Mesothelial cell of epicardium (in vitro differentiated cells): ENCODE measurements around the gene KRT3. TPM values are rescaled to one million over a fixed set of nuclear protein-coding genes. Genes with fewer than 3 reads are reported as not detected.
"Not testable (repeated sequence)": the region's sequence is repeated elsewhere in the genome, so short reads cannot be mapped to it uniquely, and the experiment has no call there.

Source experiments
- DNase-seq, 2 experiments: peaks; one replicate each; pipeline ENCODE4 v3.0.0; 2021; ENCODE audit warnings: low spot score in 2 of 2; ENCODE audit not compliant: unreplicated experiment in 2 of 2
- H3K27ac Mint-ChIP-seq: 2 replicates; pipeline ENCODE4 v1.8.0; 2021; ENCODE audit warnings: mixed read lengths
- H3K27me3 Mint-ChIP-seq: 2 replicates; pipeline ENCODE4 v1.8.0; 2021; ENCODE audit warnings: low read depth, mixed read lengths
- H3K36me3 Mint-ChIP-seq: 2 replicates; pipeline ENCODE4 v1.8.0; 2021; ENCODE audit warnings: mixed read lengths
- H3K4me1 Mint-ChIP-seq: 2 replicates; pipeline ENCODE4 v1.8.0; 2021; ENCODE audit warnings: mixed read lengths
- H3K4me3 Mint-ChIP-seq: 2 replicates; pipeline ENCODE4 v1.8.0; 2021; ENCODE audit warnings: mild to moderate bottlenecking, moderate library complexity, mixed read lengths
- H3K9me3 Mint-ChIP-seq: 2 replicates; pipeline ENCODE4 v1.8.0; 2021; ENCODE audit warnings: mixed read lengths
- total RNA-seq: library from RNA; stranded (reverse); gene quantifications from 3 replicates; pipeline ENCODE4 v1.2.1, GENCODE V29; 2021
- TF ChIP-seq, protein P1 (sequence below): fragments of 200-600 bp; sonication (generic); IDR thresholded peaks from one replicate; pipeline ENCODE4 v1.5.0; 2021; ENCODE audit warnings: antibody characterized with exemption; ENCODE audit not compliant: unreplicated experiment

The KRT3 gene
- total RNA-seq, 1 donor from 2014 or later: 0.78 TPM

DNA sequence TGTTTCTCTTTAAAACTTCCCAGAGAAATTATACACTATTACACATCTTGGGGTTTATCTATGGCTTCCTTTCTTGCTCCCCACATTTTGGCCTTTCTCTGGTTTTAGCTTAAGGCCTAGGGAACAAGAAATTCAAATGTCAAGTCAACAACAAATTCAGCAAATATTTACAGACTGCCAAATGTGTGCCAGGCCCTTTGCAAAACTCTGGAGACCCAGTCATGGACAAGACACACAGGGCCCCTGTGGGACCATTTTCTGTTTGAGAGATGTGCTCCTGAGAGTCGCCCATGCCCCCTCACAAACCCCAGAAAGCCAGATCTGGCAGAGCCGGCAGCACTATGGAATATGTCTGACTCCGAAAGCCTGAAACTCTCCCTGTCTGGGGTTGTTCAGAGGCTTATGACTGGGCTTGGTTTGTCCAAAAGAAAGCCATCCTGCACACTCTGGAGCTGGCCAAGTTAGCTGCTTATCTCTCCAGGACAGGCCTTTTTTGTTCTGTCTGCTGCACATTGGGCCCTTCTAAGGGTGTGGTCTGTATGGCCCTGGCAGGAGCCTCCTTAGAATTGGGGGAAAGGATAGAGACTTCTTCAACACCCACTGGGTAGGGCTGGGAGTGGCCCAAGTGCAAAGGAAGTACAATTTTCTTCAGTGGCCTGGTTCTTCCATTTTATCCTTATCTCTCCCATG is 1.1 kb upstream of the KRT3 start:
- H3K36me3 Mint-ChIP-seq: no peaks in the 10 kb centered on the region
- peaks cover 3% of the 10 kb centered on the region for H3K4me1 Mint-ChIP-seq
- no peak overlapping the region for H3K4me3 Mint-ChIP-seq
- TF ChIP-seq, protein P1, sequence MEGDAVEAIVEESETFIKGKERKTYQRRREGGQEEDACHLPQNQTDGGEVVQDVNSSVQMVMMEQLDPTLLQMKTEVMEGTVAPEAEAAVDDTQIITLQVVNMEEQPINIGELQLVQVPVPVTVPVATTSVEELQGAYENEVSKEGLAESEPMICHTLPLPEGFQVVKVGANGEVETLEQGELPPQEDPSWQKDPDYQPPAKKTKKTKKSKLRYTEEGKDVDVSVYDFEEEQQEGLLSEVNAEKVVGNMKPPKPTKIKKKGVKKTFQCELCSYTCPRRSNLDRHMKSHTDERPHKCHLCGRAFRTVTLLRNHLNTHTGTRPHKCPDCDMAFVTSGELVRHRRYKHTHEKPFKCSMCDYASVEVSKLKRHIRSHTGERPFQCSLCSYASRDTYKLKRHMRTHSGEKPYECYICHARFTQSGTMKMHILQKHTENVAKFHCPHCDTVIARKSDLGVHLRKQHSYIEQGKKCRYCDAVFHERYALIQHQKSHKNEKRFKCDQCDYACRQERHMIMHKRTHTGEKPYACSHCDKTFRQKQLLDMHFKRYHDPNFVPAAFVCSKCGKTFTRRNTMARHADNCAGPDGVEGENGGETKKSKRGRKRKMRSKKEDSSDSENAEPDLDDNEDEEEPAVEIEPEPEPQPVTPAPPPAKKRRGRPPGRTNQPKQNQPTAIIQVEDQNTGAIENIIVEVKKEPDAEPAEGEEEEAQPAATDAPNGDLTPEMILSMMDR: no peak
- no peak overlapping the region for H3K27ac Mint-ChIP-seq
- H3K9me3 Mint-ChIP-seq: no peaks in the 10 kb centered on the region
- H3K27me3 Mint-ChIP-seq: peaks cover 38% of the 10 kb centered on the region
- no peak for DNase-seq

DNA sequence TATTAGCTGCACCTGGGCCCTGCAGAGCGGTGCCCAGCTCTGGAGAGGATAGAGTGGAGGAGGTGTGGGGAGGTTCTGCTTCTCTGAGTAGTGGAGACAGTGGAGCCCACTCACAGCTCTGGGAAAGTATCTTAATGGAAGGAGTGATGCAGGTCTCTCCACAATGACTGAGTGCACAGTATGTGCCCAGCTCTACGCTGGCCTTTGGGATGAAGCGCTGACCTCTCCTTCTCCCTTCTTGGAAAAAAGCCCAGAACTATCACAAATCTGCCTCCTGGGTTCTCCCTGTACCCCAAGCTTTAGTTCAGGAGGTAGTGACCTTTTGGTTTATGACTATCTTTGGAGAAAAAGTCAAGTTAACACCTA is 495 bp upstream of the KRT3 start:
- no peak overlapping the region for H3K4me3 Mint-ChIP-seq
- H3K27me3 Mint-ChIP-seq: peaks cover 42% of the 10 kb centered on the region
- no peaks in the 10 kb centered on the region for H3K36me3 Mint-ChIP-seq
- no peak for DNase-seq
- H3K9me3 Mint-ChIP-seq: no peaks in the 10 kb centered on the region
- no peak overlapping the region for H3K27ac Mint-ChIP-seq
- TF ChIP-seq, protein P1: no peak
- H3K4me1 Mint-ChIP-seq: peaks cover 3% of the 10 kb centered on the region

DNA sequence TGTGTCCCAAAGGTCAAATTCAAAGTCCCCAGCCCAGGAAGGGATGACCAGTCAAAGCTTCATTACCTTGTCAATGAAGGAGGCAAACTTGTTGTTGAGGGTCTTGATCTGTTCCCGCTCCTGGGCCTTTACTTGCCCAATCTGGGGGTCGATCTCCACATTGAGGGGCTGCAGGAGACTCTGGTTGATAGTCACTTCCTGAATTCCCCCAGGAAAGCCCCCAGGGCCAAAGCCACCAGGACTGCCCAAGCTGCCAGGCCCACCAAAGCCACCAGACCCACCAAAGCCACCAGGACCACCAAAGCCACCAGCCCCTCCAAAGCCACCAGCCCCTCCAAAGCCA is 614 bp downstream of the KRT3 start:
- H3K9me3 Mint-ChIP-seq: not testable (repeated sequence)

DNA sequence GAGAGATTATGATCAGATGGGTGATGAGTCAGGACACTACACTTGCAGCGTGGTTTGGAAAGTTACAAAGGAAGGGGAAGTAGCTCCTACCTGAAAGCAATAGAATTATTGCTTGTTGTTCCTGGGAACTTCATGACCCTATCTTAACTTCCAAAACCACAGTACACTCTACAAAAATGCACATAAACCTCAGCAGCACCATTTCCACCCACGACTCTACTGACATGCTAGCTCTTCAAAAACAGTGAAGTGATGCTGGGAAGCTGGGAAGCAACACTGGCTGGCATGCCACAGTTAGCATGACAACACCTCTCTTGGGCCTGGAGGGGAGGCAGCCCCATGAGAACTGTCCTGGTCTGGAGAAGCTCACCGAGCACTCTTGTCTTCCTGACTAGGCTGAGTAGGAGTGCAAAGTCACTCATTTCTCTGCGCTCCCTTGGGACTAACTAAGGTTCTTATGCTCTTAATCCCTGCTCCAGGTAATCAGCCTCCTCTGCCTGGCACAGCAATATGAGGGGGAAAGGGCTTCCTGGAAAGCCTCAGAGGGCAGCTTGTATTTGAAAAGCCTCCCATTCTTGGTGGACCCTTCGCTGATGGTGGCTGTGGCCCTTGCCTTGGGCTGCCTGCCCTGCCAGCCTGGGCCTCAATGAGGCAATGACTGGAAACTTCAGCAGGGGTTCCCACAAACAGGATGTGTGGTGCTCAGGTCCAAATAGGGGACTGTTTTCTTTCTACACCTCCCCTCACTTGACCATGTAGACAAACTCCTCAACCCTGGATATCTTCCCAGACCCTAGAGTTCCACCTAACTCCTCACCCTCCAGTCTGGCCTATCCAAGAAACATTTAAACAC is 1.2 kb downstream of the KRT3 start:
- H3K36me3 Mint-ChIP-seq: no peaks in the 10 kb centered on the region
- TF ChIP-seq, protein P1: no peak
- no peak for DNase-seq
- H3K27me3 Mint-ChIP-seq: peaks cover 52% of the 10 kb centered on the region
- no peak overlapping the region for H3K4me3 Mint-ChIP-seq
- H3K9me3 Mint-ChIP-seq: no peaks in the 10 kb centered on the region
- H3K4me1 Mint-ChIP-seq: no peaks in the 10 kb centered on the region
- H3K27ac Mint-ChIP-seq: no peak overlapping the region

More for the DNA sequence above, 614 bp downstream of the KRT3 start:
- not testable (repeated sequence) for H3K4me1 Mint-ChIP-seq, H3K4me3 Mint-ChIP-seq, H3K27ac Mint-ChIP-seq, DNase-seq, H3K36me3 Mint-ChIP-seq
- H3K27me3 Mint-ChIP-seq: peaks cover 46% of the 10 kb centered on the region

GRCh38 chr12:52792185-52793029 is 3.5 kb downstream of the KRT3 start:
- Mint-ChIP-seq H3K27me3 (peaks cover 65% of the 10 kb centered on the region), H3K9me3 (no peaks in the 10 kb centered on the region), H3K27ac (no peak overlapping the region), H3K4me3 (no peak overlapping the region), H3K36me3 (no peaks in the 10 kb centered on the region), H3K4me1 (peaks cover 7% of the 10 kb centered on the region)
- DNase-seq: no peak
- TF ChIP-seq, protein P1: no peak
